Natural killer cell (primary cell): ENCODE data around the gene NHS. TPM values are rescaled to one million over a fixed set of nuclear protein-coding genes. Genes with fewer than 3 reads are reported as not detected.

Experiments
- ATAC-seq, 3 donors: fragments of 150-1000 bp in 2 of 3; fragments of 200-7000 bp in 1 of 3; cut with Tn5 transposase; 1 replicate in 1 of 3; 2 replicates in 2 of 3; pipeline ENCODE4 v1.10.0; 2021; ENCODE audit warnings: mild to moderate bottlenecking in 2 of 3, moderate library complexity in 2 of 3
- DNase-seq, 2 donors: peaks; one replicate each; pipeline versions ENCODE4 v3.0.0 to v3.0.0-alpha.2; 2013 to 2021; ENCODE audit warnings: mixed read lengths in 1 of 2
- H3K27ac ChIP-seq: one replicate; pipeline ENCODE4 v1.5.1; 2013; ENCODE audit warnings: mild to moderate bottlenecking, low read length
- H3K27me3 ChIP-seq: one replicate; pipeline ENCODE4 v1.6.1; 2013; ENCODE audit warnings: low read length; ENCODE audit not compliant: control insufficient read depth, insufficient read depth
- H3K36me3 ChIP-seq: one replicate; pipeline ENCODE4 v1.6.1; 2013; ENCODE audit warnings: low read length; ENCODE audit not compliant: control insufficient read depth, insufficient read depth
- H3K4me1 ChIP-seq: one replicate; pipeline ENCODE4 v1.6.1; 2013; ENCODE audit warnings: low read length; ENCODE audit not compliant: control insufficient read depth, insufficient read depth
- H3K4me3 ChIP-seq: one replicate; pipeline ENCODE4 v1.5.1; 2013; ENCODE audit warnings: low read length
- H3K9me3 ChIP-seq: one replicate; pipeline ENCODE4 v1.6.1; 2013; ENCODE audit warnings: low read length; ENCODE audit not compliant: control insufficient read depth, insufficient read depth
- H3K27ac Mint-ChIP-seq, 2 donors: one replicate each; pipeline ENCODE4 v1.8.0; 2022; ENCODE audit warnings: mild to moderate bottlenecking in 2 of 2, mixed read lengths in 2 of 2, moderate library complexity in 1 of 2
- H3K27me3 Mint-ChIP-seq, 2 donors: one replicate each; pipeline ENCODE4 v1.8.0; 2022; ENCODE audit warnings: low read depth in 2 of 2, mixed read lengths in 2 of 2
- H3K36me3 Mint-ChIP-seq: one replicate; pipeline ENCODE4 v1.8.0; 2022; ENCODE audit warnings: mixed read lengths
- H3K4me1 Mint-ChIP-seq, 2 donors: one replicate each; pipeline ENCODE4 v1.8.0; 2022; ENCODE audit warnings: mixed read lengths in 2 of 2
- H3K4me3 Mint-ChIP-seq: one replicate; pipeline ENCODE4 v1.8.0; 2022; ENCODE audit warnings: mild to moderate bottlenecking, moderate library complexity, mixed read lengths
- H3K9me3 Mint-ChIP-seq, 2 donors: one replicate each; pipeline ENCODE4 v1.8.0; 2022; ENCODE audit warnings: mixed read lengths in 2 of 2
- CTCF ChIP-seq: fragments of 200-600 bp; IDR thresholded peaks from one replicate; pipeline ENCODE4 v1.8.0; 2022; ENCODE audit warnings: antibody characterized with exemption
- WGBS: methylation state at CpG from one replicate; pipeline ENCODE4 v1.1.7; 2013; ENCODE audit warnings: missing lambda C conversion rate; ENCODE audit not compliant: insufficient coverage; 5-methylcytosine and 5-hydroxymethylcytosine counted together
- intact Hi-C: fragments of 100-400 bp; cut with micrococcal nuclease; formaldehyde crosslinking; loops from one replicate; pipeline ENCODE4 v1.14.2; 2022
- total RNA-seq, 4 donors: library from RNA; stranded (reverse); fragments of 120-200 nt in 1 of 4; gene quantifications; one replicate each; pipeline versions ENCODE4 v1.2.3 to v1.2.4, GENCODE V29; 2013 to 2022

The NHS gene
- total RNA-seq, 3 donors from 2014 or later (not counting 1 experiment from before 2014, with no cell fraction given): 0.05 to 0.28 TPM; not detected in 1

- DNase-seq (no peak), ATAC-seq (no peak)
- peaks cover 5 to 11% of the 10 kb centered on the region in 2 donors for H3K4me1 Mint-ChIP-seq
- H3K9me3 Mint-ChIP-seq: no peaks in the 10 kb centered on the region
- no peaks in the 10 kb centered on the region for H3K36me3 Mint-ChIP-seq
- Histone ChIP-seq H3K27ac (no peak overlapping the region), H3K27me3 (no peaks in the 10 kb centered on the region), H3K4me1 (peaks cover 2% of the 10 kb centered on the region), H3K36me3 (no peaks in the 10 kb centered on the region), H3K9me3 (no peaks in the 10 kb centered on the region), H3K4me3 (no peak overlapping the region)
- no peak overlapping the region for H3K27ac Mint-ChIP-seq
- intact Hi-C loops: no loop called here
- 93% methylated on average over 12 of the region's 14 CpGs for WGBS
- no peak for TF ChIP-seq CTCF
- peaks cover 0 to 18% of the 10 kb centered on the region in 2 donors for H3K27me3 Mint-ChIP-seq
- no peak overlapping the region for H3K4me3 Mint-ChIP-seq
These were observed 312.6 kb downstream of the NHS start for GRCh38 chrX:17687648-17688047.

GRCh38 chrX:17689971-17690409, 315.0 kb downstream of the NHS start:
- Histone ChIP-seq H3K27ac (no peak overlapping the region), H3K4me3 (no peak overlapping the region), H3K9me3 (no peaks in the 10 kb centered on the region), H3K27me3 (no peaks in the 10 kb centered on the region), H3K36me3 (no peaks in the 10 kb centered on the region), H3K4me1 (no peaks in the 10 kb centered on the region)
- 0% methylated on average over 2 of the region's 4 CpGs for WGBS
- no peaks in the 10 kb centered on the region for H3K9me3 Mint-ChIP-seq
- peak; percentile 21 for TF ChIP-seq CTCF
- DNase-seq (peak in 1 of 2 donors; percentile 69), ATAC-seq (peak in 2 of 3 donors; percentile 47 to 68)
- no peaks in the 10 kb centered on the region for H3K4me1 Mint-ChIP-seq
- no peak overlapping the region for H3K4me3 Mint-ChIP-seq
- H3K27me3 Mint-ChIP-seq: peaks cover 0 to 28% of the 10 kb centered on the region in 2 donors
- H3K36me3 Mint-ChIP-seq: no peaks in the 10 kb centered on the region
- intact Hi-C loops: loop anchor here (1.0 to 5.0 kb wide), 2 partner anchors 153 to 448 kb away; no protein-coding TSS in a partner anchor
- H3K27ac Mint-ChIP-seq: no peak overlapping the region

GRCh38 chrX:17692709-17693346, 317.8 kb downstream of the NHS start:
- intact Hi-C loops: loop anchor here (5.0 kb wide), 1 partner anchor 156 kb away; no protein-coding TSS in a partner anchor
- no peak for TF ChIP-seq CTCF
- no peak overlapping the region for H3K27ac ChIP-seq
- Mint-ChIP-seq H3K4me3 (no peak overlapping the region), H3K9me3 (no peaks in the 10 kb centered on the region), H3K27ac (no peak overlapping the region), H3K36me3 (no peaks in the 10 kb centered on the region), H3K4me1 (no peaks in the 10 kb centered on the region), H3K27me3 (peaks cover 0 to 49% of the 10 kb centered on the region in 2 donors)
- ATAC-seq (no peak), DNase-seq (no peak)
- no peak overlapping the region for H3K4me3 ChIP-seq
- no peaks in the 10 kb centered on the region for H3K4me1 ChIP-seq
- WGBS: 86% methylated on average over 1 of the region's 5 CpGs
- no peaks in the 10 kb centered on the region for H3K27me3 ChIP-seq
- no peaks in the 10 kb centered on the region for H3K36me3 ChIP-seq
- H3K9me3 ChIP-seq: no peaks in the 10 kb centered on the region

GRCh38 chrX:17697191-17697590, 322.2 kb downstream of the NHS start:
- Mint-ChIP-seq H3K27ac (no peak overlapping the region), H3K4me3 (no peak overlapping the region), H3K9me3 (no peaks in the 10 kb centered on the region), H3K4me1 (no peaks in the 10 kb centered on the region), H3K27me3 (peaks cover 2 to 47% of the 10 kb centered on the region in 2 donors), H3K36me3 (no peaks in the 10 kb centered on the region)
- H3K4me1 ChIP-seq: no peaks in the 10 kb centered on the region
- H3K4me3 ChIP-seq: no peak overlapping the region
- TF ChIP-seq CTCF: no peak
- peak in 1 of 2 donors; percentile 37 for DNase-seq
- H3K9me3 ChIP-seq: no peaks in the 10 kb centered on the region
- H3K27me3 ChIP-seq: no peaks in the 10 kb centered on the region
- WGBS: 80% methylated on average over 1 of the region's 1 CpG
- no peak for ATAC-seq
- H3K36me3 ChIP-seq: no peaks in the 10 kb centered on the region
- no peak overlapping the region for H3K27ac ChIP-seq
- intact Hi-C loops: no loop called here
